ENCODE data around the gene SNRPB2. TPM values are rescaled to one million over a fixed set of nuclear protein-coding genes. Genes with fewer than 3 reads are reported as not detected.

SNRPB2 gene
- total RNA-seq, 1 experiment from 2014 or later: 89.7 TPM

DNA sequence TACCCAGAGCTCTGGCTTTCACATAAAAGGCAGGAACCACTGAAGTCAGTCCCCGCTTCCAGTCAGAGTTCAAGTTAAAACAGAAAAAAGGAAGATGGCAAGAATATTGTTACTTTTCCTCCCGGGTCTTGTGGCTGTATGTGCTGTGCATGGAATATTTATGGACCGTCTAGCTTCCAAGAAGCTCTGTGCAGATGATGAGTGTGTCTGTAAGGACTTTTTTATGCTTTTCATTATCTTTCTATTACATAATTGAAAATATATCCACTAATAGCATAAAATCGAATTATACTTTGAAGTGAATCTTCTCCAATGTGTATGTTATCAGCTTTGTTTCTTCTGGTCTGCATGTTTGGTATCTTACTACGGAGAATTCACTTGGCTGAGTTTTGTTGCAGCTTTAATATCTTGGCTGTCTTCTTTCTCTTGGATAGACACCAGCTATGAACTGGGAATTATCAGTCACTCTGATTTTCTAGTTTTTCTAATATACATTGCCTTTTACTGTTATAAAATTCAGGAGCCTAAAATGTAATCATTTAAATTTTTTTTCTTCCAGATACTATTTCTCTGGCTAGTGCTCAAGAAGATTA is 18.6 kb downstream of the SNRPB2 start, which contains the start of gene OTOR:
TSS of gene OTOR (plus strand) at position 51 of the 593 bp plus-strand sequence. CDS start at position 95, 44 bp downstream.
- Histone ChIP-seq H4K20me1 (ENCODE audit: low read length) (no peaks in the 10 kb centered on the region), H3K27me3 (ENCODE audit: low read length) (peaks cover 12% of the 10 kb centered on the region; the same call in 1 of the 2 replicates), H2AFZ (ENCODE audit: low read length) (no peak within 1 kb of the TSS), H3F3A (ENCODE audit: low read length, unreplicated experiment) (no peaks in the 10 kb centered on the region), H3K9me3 (ENCODE audit: low read length) (no peaks in the 10 kb centered on the region), H3K36me3 (ENCODE audit: low read depth, low read length) (no peaks in the 10 kb centered on the region), H3K27ac (ENCODE audit: low read length) (no peak within 1 kb of the TSS), H3K79me2 (ENCODE audit: low read length) (no peaks in the 10 kb centered on the region), H3K9ac (ENCODE audit: low read length) (no peak within 1 kb of the TSS), H3K4me3 (ENCODE audit: low read length) (no peak within 1 kb of the TSS), H3K4me1 (ENCODE audit: insufficient read depth, low read length) (no peaks in the 10 kb centered on the region), H3K9me2 (replicated peaks; ENCODE audit: low read length) (no peaks in the 10 kb centered on the region), H3K4me2 (ENCODE audit: low read length) (no peak within 1 kb of the TSS)
- no TSS peak for BruUV-seq (replicated peaks)
- ChIA-PET CTCF (no interaction called here), POLR2A (ENCODE audit: unreplicated experiment) (no interaction called here)
- no peak for ATAC-seq
- TF ChIP-seq, protein P1, sequence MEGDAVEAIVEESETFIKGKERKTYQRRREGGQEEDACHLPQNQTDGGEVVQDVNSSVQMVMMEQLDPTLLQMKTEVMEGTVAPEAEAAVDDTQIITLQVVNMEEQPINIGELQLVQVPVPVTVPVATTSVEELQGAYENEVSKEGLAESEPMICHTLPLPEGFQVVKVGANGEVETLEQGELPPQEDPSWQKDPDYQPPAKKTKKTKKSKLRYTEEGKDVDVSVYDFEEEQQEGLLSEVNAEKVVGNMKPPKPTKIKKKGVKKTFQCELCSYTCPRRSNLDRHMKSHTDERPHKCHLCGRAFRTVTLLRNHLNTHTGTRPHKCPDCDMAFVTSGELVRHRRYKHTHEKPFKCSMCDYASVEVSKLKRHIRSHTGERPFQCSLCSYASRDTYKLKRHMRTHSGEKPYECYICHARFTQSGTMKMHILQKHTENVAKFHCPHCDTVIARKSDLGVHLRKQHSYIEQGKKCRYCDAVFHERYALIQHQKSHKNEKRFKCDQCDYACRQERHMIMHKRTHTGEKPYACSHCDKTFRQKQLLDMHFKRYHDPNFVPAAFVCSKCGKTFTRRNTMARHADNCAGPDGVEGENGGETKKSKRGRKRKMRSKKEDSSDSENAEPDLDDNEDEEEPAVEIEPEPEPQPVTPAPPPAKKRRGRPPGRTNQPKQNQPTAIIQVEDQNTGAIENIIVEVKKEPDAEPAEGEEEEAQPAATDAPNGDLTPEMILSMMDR (conservative IDR thresholded peaks at IDR 0.05; ENCODE audit: low read depth, low read length): no peak
- TF ChIP-seq EZH2 (IDR thresholded peaks at IDR 0.05; ENCODE audit: low read length, unreplicated experiment) (no peak), EZH2phosphoT487 (IDR thresholded peaks at IDR 0.05; ENCODE audit: borderline replicate concordance, low read length) (no peak)
- no peak for DNase-seq
- intact Hi-C loops (cut with micrococcal nuclease): no loop called here

DNA sequence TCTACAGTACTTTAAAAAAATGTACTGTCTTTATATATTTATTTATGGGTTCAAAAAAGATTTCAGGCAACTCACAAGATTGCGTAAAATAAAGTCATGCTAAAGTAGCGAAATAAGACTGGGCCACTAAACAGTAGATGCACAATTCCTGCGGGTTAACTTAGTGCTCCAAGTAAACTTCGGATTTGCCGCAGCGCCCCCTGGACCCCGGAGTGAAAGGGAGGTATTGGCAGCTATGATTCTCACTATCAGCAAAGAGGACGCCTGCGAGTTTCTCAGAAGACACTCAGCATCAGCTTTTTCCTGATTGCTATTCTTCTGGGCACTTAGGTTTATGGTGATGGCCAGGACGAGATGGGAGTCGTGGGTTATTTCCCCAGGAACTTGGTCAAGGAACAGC is 19.7 kb downstream of the SNRPB2 start:
- no TSS peak for BruUV-seq (replicated peaks)
- Histone ChIP-seq H3K9me3 (ENCODE audit: low read length) (no peaks in the 10 kb centered on the region), H3K36me3 (ENCODE audit: low read depth, low read length) (no peaks in the 10 kb centered on the region), H3K4me2 (ENCODE audit: low read length) (no peak overlapping the region), H3K79me2 (ENCODE audit: low read length) (no peaks in the 10 kb centered on the region), H3K27ac (ENCODE audit: low read length) (no peak overlapping the region), H4K20me1 (ENCODE audit: low read length) (no peaks in the 10 kb centered on the region), H3K4me3 (ENCODE audit: low read length) (no peak overlapping the region), H3K9ac (ENCODE audit: low read length) (no peak overlapping the region), H3F3A (ENCODE audit: low read length, unreplicated experiment) (no peaks in the 10 kb centered on the region), H3K27me3 (ENCODE audit: low read length) (peaks cover 12% of the 10 kb centered on the region; the same call in 1 of the 2 replicates), H2AFZ (ENCODE audit: low read length) (no peak overlapping the region), H3K4me1 (ENCODE audit: insufficient read depth, low read length) (no peaks in the 10 kb centered on the region), H3K9me2 (replicated peaks; ENCODE audit: low read length) (no peaks in the 10 kb centered on the region)
- no peak for TF ChIP-seq EZH2phosphoT487 (IDR thresholded peaks at IDR 0.05; ENCODE audit: borderline replicate concordance, low read length)
- TF ChIP-seq, protein P1 (conservative IDR thresholded peaks at IDR 0.05; ENCODE audit: low read depth, low read length): peak; percentile 35; the same call in 1 of the 2 replicates
- no peak for TF ChIP-seq EZH2 (IDR thresholded peaks at IDR 0.05; ENCODE audit: low read length, unreplicated experiment)
- no peak for DNase-seq
- intact Hi-C loops (cut with micrococcal nuclease): no loop called here
- ChIA-PET CTCF (no interaction called here), POLR2A (ENCODE audit: unreplicated experiment) (no interaction called here)
- no peak for ATAC-seq

- no peak overlapping the region for H2AFZ ChIP-seq (ENCODE audit: low read length)
- intact Hi-C loops (cut with micrococcal nuclease): no loop called here
- no TSS peak for BruUV-seq (replicated peaks)
These were observed 22.3 kb downstream of the SNRPB2 start for GRCh38 chr20:16752082-16752481.

More at GRCh38 chr20:16752082-16752481, 22.3 kb downstream of the SNRPB2 start:
- H3F3A ChIP-seq (ENCODE audit: low read length, unreplicated experiment): no peaks in the 10 kb centered on the region
- H3K36me3 ChIP-seq (ENCODE audit: low read depth, low read length): no peaks in the 10 kb centered on the region
- no peaks in the 10 kb centered on the region for H3K79me2 ChIP-seq (ENCODE audit: low read length)
- H3K4me3 ChIP-seq (ENCODE audit: low read length): no peak overlapping the region
- H3K4me1 ChIP-seq (ENCODE audit: insufficient read depth, low read length): no peaks in the 10 kb centered on the region
- no peaks in the 10 kb centered on the region for H3K9me2 ChIP-seq (replicated peaks; ENCODE audit: low read length)
- DNase-seq (no peak), ATAC-seq (no peak)
- H3K9ac ChIP-seq (ENCODE audit: low read length): no peak overlapping the region
- H3K9me3 ChIP-seq (ENCODE audit: low read length): no peaks in the 10 kb centered on the region
- H3K27me3 ChIP-seq (ENCODE audit: low read length): peaks cover 12% of the 10 kb centered on the region; the same call in 1 of the 2 replicates
- ChIA-PET CTCF (no interaction called here), POLR2A (ENCODE audit: unreplicated experiment) (no interaction called here)
- no peaks in the 10 kb centered on the region for H4K20me1 ChIP-seq (ENCODE audit: low read length)
- H3K27ac ChIP-seq (ENCODE audit: low read length): no peak overlapping the region
- no peak overlapping the region for H3K4me2 ChIP-seq (ENCODE audit: low read length)
- no peak for TF ChIP-seq EZH2phosphoT487 (IDR thresholded peaks at IDR 0.05; ENCODE audit: borderline replicate concordance, low read length)
- no peak for TF ChIP-seq EZH2 (IDR thresholded peaks at IDR 0.05; ENCODE audit: low read length, unreplicated experiment)
- TF ChIP-seq, protein P1 (conservative IDR thresholded peaks at IDR 0.05; ENCODE audit: low read depth, low read length): no peak

Measured in PC-3 (cell line).